HepG2 (cell line): ENCODE results near the gene DAD1. TPM values are rescaled to one million over a fixed set of nuclear protein-coding genes. Genes with fewer than 3 reads are reported as not detected.

Source experiments
- ATAC-seq: fragments of 200-7000 bp; cut with Tn5 transposase; 3 replicates; pipeline ENCODE4 v1.9.1; 2020; ENCODE audit warnings: mild to moderate bottlenecking, moderate library complexity
- BruUV-seq: library from RNA; stranded (reverse); fragments of 400-500 nt; replicated peaks from 2 replicates; lab custom pipeline; 2021; lab: Mats Ljungman, UMichigan
- CTCF ChIA-PET: fragments of 300-600 bp; formaldehyde crosslinking; extraction: SDS; loops from one replicate; lab custom pipeline; 2021; ENCODE audit warnings: low total read pairs, inconsistent platforms, low intra/inter-chr PET ratio; lab: Yijun Ruan, JAX
- POLR2A ChIA-PET: fragments of 350-600 bp; sonication (Branson Sonifier 250); formaldehyde crosslinking; loops from one replicate; lab custom pipeline; 2020; ENCODE audit warnings: antibody characterized with exemption, inconsistent platforms; lab: Yijun Ruan, JAX
- DNase-seq: peaks from one replicate; pipeline ENCODE4 v3.0.0-alpha.2; 2015; ENCODE audit warnings: low spot score
- FAIRE-seq: peaks from 3 replicates; lab custom pipeline; 2011; peaks lifted over from hg19 to GRCh38; lab: Jason Lieb, UNC
- H2AFZ ChIP-seq: one replicate; pipeline ENCODE4 v1.6.1; 2011; ENCODE audit warnings: low read length, inconsistent platforms
- H3K27ac ChIP-seq: fragments of 300-600 bp; 3 replicates; pipeline ENCODE4 v1.8.0; 2011; ENCODE audit warnings: mixed run types, mild to moderate bottlenecking, mixed read lengths, low read length, inconsistent platforms; ENCODE audit not compliant: insufficient read depth; ENCODE audit errors: extremely low read length
- H3K27me3 ChIP-seq, 2 experiments: fragments of 200-600 bp in 1 of 2; 2 replicates in 1 of 2; 3 replicates in 1 of 2; pipeline versions ENCODE4 v1.6.0 to v1.8.0; 2011; ENCODE audit warnings: low read length in 2 of 2, mild to moderate bottlenecking in 2 of 2, moderate library complexity in 2 of 2, inconsistent platforms in 1 of 2; ENCODE audit not compliant: insufficient read depth in 2 of 2, control insufficient read depth in 1 of 2
- H3K36me3 ChIP-seq, 2 experiments: fragments of 200-600 bp in 1 of 2; replicated peaks in 1 of 2; 2 replicates in 1 of 2; 3 replicates in 1 of 2; pipeline versions ENCODE4 v1.5.1 to v1.8.0; 2011; ENCODE audit warnings: low read length in 2 of 2, inconsistent platforms in 1 of 2; ENCODE audit not compliant: insufficient read depth in 2 of 2, control insufficient read depth in 1 of 2
- H3K4me1 ChIP-seq: 2 replicates; pipeline ENCODE4 v1.5.1; 2012; ENCODE audit warnings: low read length, inconsistent platforms; ENCODE audit not compliant: insufficient read depth
- H3K4me2 ChIP-seq: 2 replicates; pipeline ENCODE4 v1.6.0; 2011; ENCODE audit warnings: low read depth, low read length, inconsistent platforms
- H3K4me3 ChIP-seq, 3 experiments: fragments of 200-600 bp in 1 of 3; sonication (generic), shearing (Covaris generic) in 1 of 3; replicated peaks in 1 of 3; 2 replicates each; pipeline ENCODE4 v1.5.1; 2011 to 2016; ENCODE audit warnings: low read length in 3 of 3, inconsistent platforms in 2 of 3, low read depth in 2 of 3, mild to moderate bottlenecking in 2 of 3, control low read depth in 1 of 3, mixed read lengths in 1 of 3; ENCODE audit not compliant: insufficient read depth in 1 of 3
- H3K79me2 ChIP-seq: one replicate; pipeline ENCODE4 v1.6.1; 2011; ENCODE audit warnings: low read length, inconsistent platforms; ENCODE audit not compliant: insufficient read depth
- H3K9ac ChIP-seq: 2 replicates; pipeline ENCODE4 v1.6.0; 2011; ENCODE audit warnings: mild to moderate bottlenecking, low read depth, low read length, inconsistent platforms; ENCODE audit not compliant: insufficient read depth
- H3K9me3 ChIP-seq: 2 replicates; pipeline ENCODE4 v1.5.1; 2012; ENCODE audit warnings: mild to moderate bottlenecking, low read length
- H4K20me1 ChIP-seq: 2 replicates; pipeline ENCODE4 v1.6.0; 2011; ENCODE audit warnings: inconsistent platforms, mild to moderate bottlenecking, low read length, moderate library complexity; ENCODE audit not compliant: insufficient read depth
- RNF2 ChIP-seq: fragments of 450-650 bp; conservative IDR thresholded peaks from 2 replicates; pipeline ENCODE4 v1.6.1; 2016; ENCODE audit warnings: low read depth
- ZNF724P ChIP-seq: sonication (generic); formaldehyde crosslinking; IDR thresholded peaks from 2 replicates; pipeline ENCODE4 v1.8.0; 2022; ENCODE audit warnings: missing genetic modification reagents, borderline replicate concordance
- WGBS: methylation state at CpG from one replicate; pipeline ENCODE4 v1.1.6; 2017; ENCODE audit warnings: low lambda C conversion rate; 5-methylcytosine and 5-hydroxymethylcytosine counted together
- in situ Hi-C: cut with HindIII; loops from 2 replicates; pipeline ENCODE4 v1.10.0; 2017; ENCODE audit warnings: low pct_unique_long_range_greater_than_20kb; ENCODE audit not compliant: extremely low pct_ligation_motif_present
- intact Hi-C: fragments of 100-400 bp; cut with micrococcal nuclease; formaldehyde crosslinking; loops from one replicate; pipeline ENCODE4 v1.10.0; 2022; ENCODE audit not compliant: unreplicated experiment
- polyA plus RNA-seq, 8 experiments: library from polyadenylated mRNA; depleted of rRNA in 3 of 8; stranded (reverse) in 7 of 8; unstranded in 1 of 8; fragments of >200 nt; fragmentation: Illumina TruSeq in 4 of 8; extraction: Trizol in 4 of 8; gene quantifications; 2 replicates each; pipeline versions ENCODE4 v1.2.1 to v1.2.3, GENCODE V29; 2011 to 2016; ENCODE audit warnings: low read depth in 4 of 8, missing spikeins in 1 of 8, mixed read lengths in 1 of 8; ENCODE audit not compliant: insufficient read depth in 1 of 8
- total RNA-seq, 5 experiments: library from RNA; depleted of rRNA; stranded (reverse); fragments of >200 nt; fragmentation: Illumina TruSeq; extraction: Trizol; gene quantifications; 2 replicates each; pipeline ENCODE4 v1.2.3, GENCODE V29; 2016; ENCODE audit warnings: low read depth in 1 of 5
- TF ChIP-seq, protein P1 (sequence below): sonication (generic); formaldehyde crosslinking; IDR thresholded peaks from 2 replicates; pipeline ENCODE4 v1.4.0; 2020; ENCODE audit warnings: missing genetic modification reagents
- TF ChIP-seq, protein P2 (sequence below): sonication (generic); formaldehyde crosslinking; IDR thresholded peaks from 2 replicates; pipeline ENCODE4 v1.5.0; 2020; ENCODE audit warnings: missing genetic modification reagents, mild to moderate bottlenecking, borderline replicate concordance

The DAD1 gene
- total and polyA plus RNA-seq, 2 of the 13 experiments (the other 11 are each of a cell fraction or from before 2014, with no cell fraction given), result 558 to 626 TPM

DNA sequence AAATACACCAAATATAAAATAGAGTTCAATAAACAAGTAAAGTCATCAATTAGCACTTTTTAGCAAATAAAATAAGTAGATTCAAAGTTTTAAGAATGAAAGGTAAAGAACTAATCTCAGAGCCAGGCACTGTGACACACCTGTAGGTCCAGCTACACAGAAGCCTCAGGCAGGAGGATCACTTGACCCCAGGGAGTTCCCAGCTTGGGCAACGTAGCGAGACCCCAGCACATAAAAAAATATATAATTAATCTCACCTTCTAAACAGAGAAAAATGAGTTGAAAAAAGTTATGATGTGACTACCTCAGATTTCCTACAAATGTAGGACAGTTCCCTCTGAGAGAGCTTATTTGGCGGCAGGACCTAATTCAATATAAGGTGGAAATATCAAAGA, 19.3 kb downstream of the DAD1 start (continued):
- TF ChIP-seq RNF2, result no peak

DNA sequence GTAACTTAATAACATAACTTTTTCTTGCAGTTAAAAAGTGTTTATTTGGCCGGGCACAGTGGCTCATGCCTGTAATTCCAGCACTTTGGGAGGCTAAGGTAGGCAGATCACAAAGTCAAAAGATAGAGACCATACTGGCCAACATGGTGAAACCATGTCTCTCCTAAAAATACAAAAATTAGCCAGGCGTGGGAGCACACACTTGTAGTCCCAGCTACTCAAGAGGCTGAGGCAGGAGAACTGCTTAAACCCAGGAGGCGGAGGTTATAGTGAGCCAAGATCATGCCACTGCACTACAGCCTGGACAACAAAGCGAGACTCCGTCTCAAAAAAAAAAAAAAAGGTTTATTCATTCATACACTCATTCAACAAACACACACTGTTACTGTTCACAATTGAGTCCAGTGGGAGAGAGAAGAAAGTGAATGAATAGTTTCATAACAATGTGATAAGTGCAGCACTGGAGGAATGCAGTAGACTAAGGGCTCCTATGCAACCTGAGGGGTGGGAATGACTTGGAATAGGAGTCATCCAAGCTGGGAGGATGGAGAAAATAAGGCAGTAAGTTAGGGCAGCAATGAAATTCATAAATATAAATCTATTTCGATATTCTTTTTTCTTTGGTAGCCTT, 19.8 kb downstream of the DAD1 start:
- intact Hi-C loops (no loop called here), in situ Hi-C loops (no loop called here)
- Histone ChIP-seq H3K4me3 (no peak overlapping the region), H3K27ac (no peak overlapping the region), H4K20me1 (peaks cover 9% of the 10 kb centered on the region; the same call in 1 of the 2 replicates), H3K4me2 (no peak overlapping the region), H3K9ac (no peak overlapping the region), H3K27me3 (no peaks in the 10 kb centered on the region), H3K9me3 (no peaks in the 10 kb centered on the region), H3K36me3 (peaks cover 41 to 80% of the 10 kb centered on the region in 2 experiments), H2AFZ (no peak overlapping the region), H3K4me1 (peaks cover 29% of the 10 kb centered on the region), H3K79me2 (peaks cover 25% of the 10 kb centered on the region)
- no peak for TF ChIP-seq ZNF724P
- TF ChIP-seq, protein P1, sequence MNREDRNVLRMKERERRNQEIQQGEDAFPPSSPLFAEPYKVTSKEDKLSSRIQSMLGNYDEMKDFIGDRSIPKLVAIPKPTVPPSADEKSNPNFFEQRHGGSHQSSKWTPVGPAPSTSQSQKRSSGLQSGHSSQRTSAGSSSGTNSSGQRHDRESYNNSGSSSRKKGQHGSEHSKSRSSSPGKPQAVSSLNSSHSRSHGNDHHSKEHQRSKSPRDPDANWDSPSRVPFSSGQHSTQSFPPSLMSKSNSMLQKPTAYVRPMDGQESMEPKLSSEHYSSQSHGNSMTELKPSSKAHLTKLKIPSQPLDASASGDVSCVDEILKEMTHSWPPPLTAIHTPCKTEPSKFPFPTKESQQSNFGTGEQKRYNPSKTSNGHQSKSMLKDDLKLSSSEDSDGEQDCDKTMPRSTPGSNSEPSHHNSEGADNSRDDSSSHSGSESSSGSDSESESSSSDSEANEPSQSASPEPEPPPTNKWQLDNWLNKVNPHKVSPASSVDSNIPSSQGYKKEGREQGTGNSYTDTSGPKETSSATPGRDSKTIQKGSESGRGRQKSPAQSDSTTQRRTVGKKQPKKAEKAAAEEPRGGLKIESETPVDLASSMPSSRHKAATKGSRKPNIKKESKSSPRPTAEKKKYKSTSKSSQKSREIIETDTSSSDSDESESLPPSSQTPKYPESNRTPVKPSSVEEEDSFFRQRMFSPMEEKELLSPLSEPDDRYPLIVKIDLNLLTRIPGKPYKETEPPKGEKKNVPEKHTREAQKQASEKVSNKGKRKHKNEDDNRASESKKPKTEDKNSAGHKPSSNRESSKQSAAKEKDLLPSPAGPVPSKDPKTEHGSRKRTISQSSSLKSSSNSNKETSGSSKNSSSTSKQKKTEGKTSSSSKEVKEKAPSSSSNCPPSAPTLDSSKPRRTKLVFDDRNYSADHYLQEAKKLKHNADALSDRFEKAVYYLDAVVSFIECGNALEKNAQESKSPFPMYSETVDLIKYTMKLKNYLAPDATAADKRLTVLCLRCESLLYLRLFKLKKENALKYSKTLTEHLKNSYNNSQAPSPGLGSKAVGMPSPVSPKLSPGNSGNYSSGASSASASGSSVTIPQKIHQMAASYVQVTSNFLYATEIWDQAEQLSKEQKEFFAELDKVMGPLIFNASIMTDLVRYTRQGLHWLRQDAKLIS, result no peak
- TF ChIP-seq, protein P2, sequence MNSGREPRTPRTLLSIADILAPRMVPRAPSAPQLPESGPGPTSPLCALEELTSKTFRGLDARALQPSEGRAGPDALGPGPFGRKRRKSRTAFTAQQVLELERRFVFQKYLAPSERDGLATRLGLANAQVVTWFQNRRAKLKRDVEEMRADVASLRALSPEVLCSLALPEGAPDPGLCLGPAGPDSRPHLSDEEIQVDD (CRISPR knock-in tag), result 0 out of 2 replicates have a peak, but pooled peaks have one; percentile 40
- no peak for DNase-seq
- BruUV-seq, result no TSS peak
- WGBS, result 97% methylated on average over 6 of the region's 6 CpGs
- no peak for FAIRE-seq
- no peak for ATAC-seq
- ChIA-PET POLR2A (interaction anchor here (1.7 to 4.4 kb wide), 3 partner anchors 20 to 197 kb away, joined by 8 to 62 read pairs (median 11); partner anchors contain the start of genes ABHD4, DAD1 and OXA1L), CTCF (interaction anchor here (1.3 to 5.5 kb wide), 8 partner anchors 10 to 296 kb away, joined by 3 to 142 read pairs (median 20); partner anchors contain the start of genes DAD1 and OR6J1)
